Measurements from ENCODE around the gene ISL2.

The ISL2 gene

GRCh38 chr15:76342058-76342381, 5.4 kb downstream of the ISL2 start:
- DNase-seq (ENCODE audit: low spot score): no peak

GRCh38 chr15:76342382-76343201, 6.0 kb downstream of the ISL2 start:
- DNase-seq (ENCODE audit: low spot score): no peak

GRCh38 chr15:76343313-76343996, 6.9 kb downstream of the ISL2 start:
- no peak for DNase-seq (ENCODE audit: low spot score)

GRCh38 chr15:76344893-76345582, 8.5 kb downstream of the ISL2 start:
- DNase-seq (ENCODE audit: low spot score): no peak

- DNase-seq (ENCODE audit: low spot score): no peak
Measured at GRCh38 chr15:76345583-76345879, 9.0 kb downstream of the ISL2 start.

GRCh38 chr15:76345880-76346668, 9.5 kb downstream of the ISL2 start:
- DNase-seq (ENCODE audit: low spot score): no peak

- DNase-seq (ENCODE audit: low spot score): no peak
Measured at GRCh38 chr15:76346669-76347481, 10.3 kb downstream of the ISL2 start.

GRCh38 chr15:76347482-76348055, 11.0 kb downstream of the ISL2 start:
- no peak for DNase-seq (ENCODE audit: low spot score)

GRCh38 chr15:76349301-76350070, 12.9 kb downstream of the ISL2 start:
- no peak for DNase-seq (ENCODE audit: low spot score)

- no peak for DNase-seq (ENCODE audit: low spot score)
Measured at GRCh38 chr15:76353023-76353577, 16.5 kb downstream of the ISL2 start.

GRCh38 chr15:76353903-76354302, 17.3 kb downstream of the ISL2 start:
- no peak for DNase-seq (ENCODE audit: low spot score)

- no peak for DNase-seq (ENCODE audit: low spot score)
Measured at GRCh38 chr15:76354823-76355440, 18.4 kb downstream of the ISL2 start.

- no peak for DNase-seq (ENCODE audit: low spot score)
Measured at GRCh38 chr15:76358453-76358852, 21.9 kb downstream of the ISL2 start.

- DNase-seq (ENCODE audit: low spot score): no peak
Measured at GRCh38 chr15:76359152-76359551, 22.6 kb downstream of the ISL2 start.

GRCh38 chr15:76360416-76360815, 23.8 kb downstream of the ISL2 start:
- DNase-seq (ENCODE audit: low spot score): no peak

GRCh38 chr15:76363251-76363650, 26.7 kb downstream of the ISL2 start:
- no peak for DNase-seq (ENCODE audit: low spot score)

- DNase-seq (ENCODE audit: low spot score): no peak
Measured at GRCh38 chr15:76366714-76367113, 30.1 kb downstream of the ISL2 start.

GRCh38 chr15:76368122-76368621, 31.6 kb downstream of the ISL2 start:
- DNase-seq (ENCODE audit: low spot score): no peak

GRCh38 chr15:76376029-76376428, 39.5 kb downstream of the ISL2 start:
- DNase-seq (ENCODE audit: low spot score): no peak

- no peak for DNase-seq (ENCODE audit: low spot score)
Measured at GRCh38 chr15:76376816-76377215, 40.2 kb downstream of the ISL2 start.
